Measurements from ENCODE around the gene KRT71.

The KRT71 gene

DNA sequence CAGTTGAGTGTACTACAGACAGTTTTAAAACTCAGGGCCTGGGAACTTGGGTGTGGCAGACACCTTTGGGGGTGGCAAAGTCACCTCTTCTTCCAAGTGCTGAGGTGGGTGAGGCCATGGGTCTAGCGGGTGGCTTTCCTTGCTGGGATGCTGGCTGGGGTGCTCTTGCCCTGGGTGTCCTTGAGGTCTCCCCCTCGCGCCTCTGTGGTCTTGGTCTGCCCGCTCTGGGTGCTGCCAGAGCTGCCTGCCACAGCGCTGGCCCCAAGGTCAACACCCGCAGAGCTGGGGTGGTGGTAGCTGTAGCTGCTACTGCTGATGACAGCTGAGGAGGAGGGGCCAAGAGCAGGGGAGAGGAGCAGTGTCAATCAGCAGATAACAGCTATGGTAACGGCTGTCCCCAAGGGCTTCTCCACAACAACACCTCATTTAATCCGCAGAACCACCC is 13.9 kb upstream of the KRT71 start:
- H3K27me3 ChIP-seq = no peaks in the 10 kb centered on the region; a peak in 1 of 22 replicates
- H3K9ac ChIP-seq = no peak overlapping the region

GRCh38 chr12:52564582-52564981 is 11.6 kb upstream of the KRT71 start:
- Histone ChIP-seq H3K27me3 (no peaks in the 10 kb centered on the region; a peak in 1 of 22 replicates), H4K20me1 (no peaks in the 10 kb centered on the region)
- TF ChIP-seq Cebpa-rat (IDR thresholded peaks at IDR 0.05) = no peak

More for the DNA sequence above, 13.9 kb upstream of the KRT71 start:
- Histone ChIP-seq H3K4me3 (no peak overlapping the region), H3K4me2 (peak overlapping the region in 1 of 11 experiments; percentile 2; a peak in 1 of 22 replicates), H3K27ac (no peak overlapping the region), H3K4me1 (peaks cover 0 to 7% (median 0%) of the 10 kb centered on the region in 10 experiments; a peak in 4 of 20 replicates), H3K9me3 (replicated peaks in 1 of 11) (no peaks in the 10 kb centered on the region), H4K20me1 (no peaks in the 10 kb centered on the region), H3K36me3 (no peaks in the 10 kb centered on the region)
- no peak for TF ChIP-seq Cebpa-rat (IDR thresholded peaks at IDR 0.05)

GRCh38 chr12:52561880-52562449 is 9.0 kb upstream of the KRT71 start:
- no peak for TF ChIP-seq Cebpa-rat (IDR thresholded peaks at IDR 0.05)
- no peak overlapping the region for H3K4me2 ChIP-seq
- no peak overlapping the region for H3K27ac ChIP-seq
- H3K4me3 ChIP-seq = no peak overlapping the region
- H3K27me3 ChIP-seq = no peaks in the 10 kb centered on the region; a peak in 1 of 22 replicates
- H3K9ac ChIP-seq = no peak overlapping the region
- H3K4me1 ChIP-seq = peaks cover 0 to 2% (median 0%) of the 10 kb centered on the region in 10 experiments; a peak in 3 of 20 replicates
- no peaks in the 10 kb centered on the region for H3K36me3 ChIP-seq
- no peaks in the 10 kb centered on the region for H3K9me3 ChIP-seq (replicated peaks in 1 of 11)
- no peaks in the 10 kb centered on the region for H4K20me1 ChIP-seq

More at GRCh38 chr12:52564582-52564981, 11.6 kb upstream of the KRT71 start:
- Histone ChIP-seq H3K9me3 (replicated peaks in 1 of 11) (no peaks in the 10 kb centered on the region), H3K9ac (no peak overlapping the region), H3K4me2 (no peak overlapping the region), H3K4me1 (peaks cover 0 to 7% (median 0%) of the 10 kb centered on the region in 10 experiments; a peak in 4 of 20 replicates), H3K27ac (no peak overlapping the region), H3K4me3 (no peak overlapping the region), H3K36me3 (no peaks in the 10 kb centered on the region)

DNA sequence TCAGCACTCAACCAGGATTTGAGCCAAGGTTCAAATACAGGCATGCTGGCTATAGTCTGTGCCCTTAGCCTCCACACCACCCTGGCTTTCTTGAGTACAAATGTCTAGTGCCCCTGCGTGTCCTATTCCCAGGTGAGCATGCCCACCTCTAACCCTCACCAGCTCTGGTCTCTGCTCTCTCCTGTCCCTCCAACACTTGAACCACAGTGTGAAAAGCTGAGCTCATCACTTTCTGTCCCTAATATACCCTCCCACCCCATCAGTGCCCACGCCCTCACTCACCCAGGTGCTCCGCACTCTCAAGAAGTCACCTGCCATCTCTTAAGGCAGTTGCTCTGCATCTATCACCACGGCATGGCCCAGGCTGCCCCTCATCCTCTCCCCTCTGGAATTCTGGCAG is 7.0 kb upstream of the KRT71 start:
- H3K4me3 ChIP-seq = no peak overlapping the region
- H3K4me1 ChIP-seq = no peaks in the 10 kb centered on the region
- no peaks in the 10 kb centered on the region; a peak in 1 of 22 replicates for H3K27me3 ChIP-seq
- TF ChIP-seq Cebpa-rat (IDR thresholded peaks at IDR 0.05) = no peak
- H4K20me1 ChIP-seq = no peaks in the 10 kb centered on the region
- no peak overlapping the region for H3K9ac ChIP-seq
- H3K9me3 ChIP-seq (replicated peaks in 1 of 11) = no peaks in the 10 kb centered on the region
- no peak overlapping the region for H3K4me2 ChIP-seq
- H3K36me3 ChIP-seq = no peaks in the 10 kb centered on the region
- H3K27ac ChIP-seq = no peak overlapping the region

- H3K27ac ChIP-seq = no peak overlapping the region
- no peak for TF ChIP-seq Cebpa-rat (IDR thresholded peaks at IDR 0.05)
- H4K20me1 ChIP-seq = no peaks in the 10 kb centered on the region
- H3K4me1 ChIP-seq = no peaks in the 10 kb centered on the region
- no peaks in the 10 kb centered on the region; a peak in 1 of 22 replicates for H3K27me3 ChIP-seq
- no peaks in the 10 kb centered on the region for H3K36me3 ChIP-seq
- H3K4me3 ChIP-seq = no peak overlapping the region
- no peak overlapping the region for H3K4me2 ChIP-seq
- no peaks in the 10 kb centered on the region for H3K9me3 ChIP-seq (replicated peaks in 1 of 11)
- no peak overlapping the region for H3K9ac ChIP-seq
Measured at GRCh38 chr12:52558781-52559445, 6.0 kb upstream of the KRT71 start.

GRCh38 chr12:52557476-52557875 is 4.5 kb upstream of the KRT71 start:
- Histone ChIP-seq H3K36me3 (no peaks in the 10 kb centered on the region), H3K4me2 (no peak overlapping the region), H3K4me3 (no peak overlapping the region), H4K20me1 (no peaks in the 10 kb centered on the region), H3K27ac (no peak overlapping the region), H3K9me3 (replicated peaks in 1 of 11) (no peaks in the 10 kb centered on the region), H3K4me1 (no peaks in the 10 kb centered on the region), H3K9ac (no peak overlapping the region), H3K27me3 (no peaks in the 10 kb centered on the region; a peak in 1 of 22 replicates)
- no peak for TF ChIP-seq Cebpa-rat (IDR thresholded peaks at IDR 0.05)

GRCh38 chr12:52555577-52555976 is 2.6 kb upstream of the KRT71 start:
- Histone ChIP-seq H3K27ac (no peak overlapping the region), H3K9ac (no peak overlapping the region), H3K9me3 (replicated peaks in 1 of 11) (no peaks in the 10 kb centered on the region), H4K20me1 (no peaks in the 10 kb centered on the region), H3K4me3 (no peak overlapping the region), H3K36me3 (no peaks in the 10 kb centered on the region), H3K27me3 (no peaks in the 10 kb centered on the region), H3K4me2 (no peak overlapping the region), H3K4me1 (no peaks in the 10 kb centered on the region)
- no peak for TF ChIP-seq Cebpa-rat (IDR thresholded peaks at IDR 0.05)

DNA sequence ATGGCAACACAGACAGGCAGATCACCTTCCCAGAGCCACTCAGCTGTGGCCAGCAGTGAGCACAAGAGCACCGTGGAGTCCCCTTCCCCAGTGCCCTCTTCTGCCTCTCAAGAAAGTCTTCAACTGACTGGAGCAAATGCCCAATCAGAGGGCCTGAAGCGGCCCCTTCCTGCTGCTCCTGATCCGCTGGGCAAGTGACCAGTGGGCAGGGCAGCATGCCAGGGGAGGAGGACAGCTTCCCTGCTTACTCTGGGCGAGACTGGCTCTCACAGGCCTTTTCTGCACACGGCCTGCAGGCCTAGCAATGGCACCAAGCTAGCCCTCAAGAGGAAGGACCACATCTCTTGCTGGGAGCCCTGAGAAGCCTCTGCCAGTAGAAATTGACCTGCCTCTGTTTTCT is 890 bp downstream of the KRT71 start:
- Histone ChIP-seq H3K9ac (no peak overlapping the region), H3K27me3 (no peaks in the 10 kb centered on the region), H3K4me3 (no peak overlapping the region), H3K4me1 (peaks cover 0 to 7% (median 3%) of the 10 kb centered on the region in 10 experiments; a peak in 5 of 20 replicates), H3K27ac (no peak overlapping the region), H3K36me3 (no peaks in the 10 kb centered on the region), H4K20me1 (no peaks in the 10 kb centered on the region), H3K9me3 (replicated peaks in 1 of 11) (no peaks in the 10 kb centered on the region), H3K4me2 (no peak overlapping the region)
- no peak for TF ChIP-seq Cebpa-rat (IDR thresholded peaks at IDR 0.05)

GRCh38 chr12:52551216-52551865 is 1.6 kb downstream of the KRT71 start:
- Histone ChIP-seq H3K4me1 (peaks cover 0 to 7% (median 3%) of the 10 kb centered on the region in 10 experiments; a peak in 5 of 20 replicates), H3K4me2 (no peak overlapping the region), H3K27ac (no peak overlapping the region), H3K36me3 (no peaks in the 10 kb centered on the region), H3K9me3 (replicated peaks in 1 of 11) (no peaks in the 10 kb centered on the region), H3K4me3 (no peak overlapping the region), H3K27me3 (no peaks in the 10 kb centered on the region), H3K9ac (no peak overlapping the region), H4K20me1 (no peaks in the 10 kb centered on the region)
- TF ChIP-seq Cebpa-rat (IDR thresholded peaks at IDR 0.05) = no peak

Data from BLaER1 treated with 17β-estradiol and CSF1 and Interleukin-3, amounts not matched to agents 10 nM and 100 nM (cell line).